ENCODE measurements around the gene NARF.

GRCh38 chr17:82457073-82457928 is 1.2 kb upstream of the NARF start:
- TF ChIP-seq POLR2A (IDR thresholded peaks at IDR 0.05; ENCODE audit: low read depth, low read length) (no peak), CTCF (IDR thresholded peaks at IDR 0.05; ENCODE audit: extremely low read depth in 1 of 2, insufficient read depth in 1 of 2, low read depth in 1 of 2, low read length in 2 of 2) (no peak)

Measured in endothelial cell of umbilical vein (primary cell).